NCI-H146 (cell line): ENCODE results near the gene LYPLAL1.

Experiments
- DNase-seq: peaks from one replicate; lab custom pipeline; 2025; lab: John Stamatoyannopoulos, UW

The LYPLAL1 gene

GRCh38 chr1:219173758-219174459 is at the start of gene LYPLAL1:
Gene LYPLAL1, plus strand, starts transcription at chr1:219173878. Its CDS starts 13 bp downstream, at chr1:219173891.
- no peak for DNase-seq

DNA sequence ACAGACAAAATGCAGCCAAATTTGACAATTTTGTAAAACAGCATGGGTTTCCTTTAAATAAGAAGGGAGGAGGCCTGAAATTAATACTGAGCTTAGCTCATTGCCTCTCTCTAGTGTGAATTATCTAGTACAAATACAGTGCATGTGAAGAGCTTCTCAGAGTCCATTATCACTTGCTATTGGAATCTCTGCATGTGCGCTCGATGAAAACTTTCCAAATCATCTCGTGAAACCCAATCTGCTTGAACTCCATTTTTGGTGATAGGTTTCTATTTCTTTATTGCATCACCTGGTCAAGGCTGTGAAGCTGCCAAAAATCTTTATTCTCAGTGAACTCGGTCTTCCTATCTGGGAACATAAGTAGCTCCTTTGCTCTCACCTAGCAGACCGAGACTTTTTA is 49.5 kb upstream of the LYPLAL1 start:
- no peak for DNase-seq

- no peak for DNase-seq
Measured at GRCh38 chr1:219125342-219125741, 48.3 kb upstream of the LYPLAL1 start.

- DNase-seq: no peak
Measured at GRCh38 chr1:219126377-219126776, 47.3 kb upstream of the LYPLAL1 start.

DNA sequence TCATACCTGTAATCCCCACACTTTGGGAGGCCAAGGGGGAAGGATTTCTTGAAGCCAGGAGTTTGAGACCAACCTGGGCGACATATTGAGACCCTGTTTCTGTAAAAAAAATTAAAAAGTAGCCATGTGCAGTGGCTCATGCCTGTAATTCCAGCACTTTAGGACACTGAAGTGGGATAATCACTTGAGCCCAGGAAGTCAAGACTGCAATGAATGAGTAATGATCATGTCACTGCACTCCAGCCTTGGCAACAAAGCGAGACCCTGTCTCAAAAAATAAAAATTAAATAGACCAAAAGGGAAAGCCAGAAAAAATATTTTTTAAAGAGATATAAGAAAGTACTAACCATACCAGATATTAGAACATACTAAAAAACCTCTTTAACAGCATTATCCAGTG is 44.7 kb upstream of the LYPLAL1 start:
- no peak for DNase-seq

- DNase-seq: no peak
Measured at GRCh38 chr1:219130366-219130935, 43.2 kb upstream of the LYPLAL1 start.

DNA sequence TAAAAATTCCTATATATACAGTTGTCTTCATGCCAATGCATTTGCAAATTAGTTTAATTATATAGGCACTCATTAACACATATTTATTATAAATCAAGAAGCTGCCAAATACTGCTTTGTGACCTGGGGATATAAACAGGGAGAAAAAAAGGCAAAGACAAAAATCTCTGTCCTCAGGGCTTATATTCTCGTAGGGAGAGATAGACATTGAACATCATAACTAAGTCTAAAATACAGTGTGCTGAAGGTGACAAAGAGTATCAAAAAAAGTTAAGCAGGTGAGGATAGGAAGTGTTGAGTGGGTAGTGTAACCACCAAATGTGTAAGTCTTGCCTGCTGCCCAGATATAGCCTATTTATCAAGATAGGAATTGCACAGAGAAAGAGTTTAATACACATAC is 40.7 kb upstream of the LYPLAL1 start:
- no peak for DNase-seq

DNA sequence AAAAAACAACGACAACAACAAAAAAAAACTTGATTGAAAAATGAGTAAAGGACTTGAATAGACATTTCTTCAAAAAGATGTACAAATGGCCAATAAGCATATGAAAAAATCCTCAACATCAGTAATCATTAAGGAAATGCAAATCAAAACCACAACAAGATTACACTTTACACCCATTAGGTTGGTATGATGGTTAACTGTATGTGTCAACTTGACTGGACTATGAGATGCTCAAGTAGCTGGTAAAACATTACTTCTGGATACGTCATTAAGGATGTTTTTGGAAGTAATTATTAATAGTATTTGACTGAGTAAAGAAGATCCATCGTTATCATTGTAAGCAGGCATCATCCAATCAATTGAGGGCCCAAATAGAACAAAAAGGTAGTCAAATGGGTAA is 34.9 kb upstream of the LYPLAL1 start:
- no peak for DNase-seq

DNA sequence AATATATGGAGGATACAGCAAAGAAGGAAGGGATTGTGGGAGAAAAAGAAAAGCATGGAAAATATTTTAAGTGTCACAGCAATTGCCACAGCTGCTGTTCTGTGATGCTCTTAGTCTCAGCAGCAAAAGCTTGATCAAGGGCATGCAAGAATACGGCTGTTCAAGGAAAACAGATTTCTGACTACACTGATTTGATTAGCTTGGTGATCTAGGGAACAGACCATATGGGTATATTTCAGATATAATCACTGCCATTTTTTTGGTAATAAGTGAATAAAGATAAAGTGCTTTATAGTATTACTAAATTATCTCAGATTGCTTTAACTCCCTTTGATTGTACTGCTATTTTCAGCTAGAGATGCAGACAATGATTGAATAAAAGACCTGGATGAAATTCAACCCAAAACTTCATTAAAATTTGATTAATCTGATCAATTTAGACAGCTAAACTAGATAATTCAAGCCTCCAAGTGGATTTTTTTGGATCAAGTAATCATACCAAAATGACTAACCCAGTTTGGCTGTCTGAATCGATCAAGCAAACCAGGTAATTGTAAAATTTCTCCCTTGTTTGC is 33.3 kb upstream of the LYPLAL1 start:
- no peak for DNase-seq

DNA sequence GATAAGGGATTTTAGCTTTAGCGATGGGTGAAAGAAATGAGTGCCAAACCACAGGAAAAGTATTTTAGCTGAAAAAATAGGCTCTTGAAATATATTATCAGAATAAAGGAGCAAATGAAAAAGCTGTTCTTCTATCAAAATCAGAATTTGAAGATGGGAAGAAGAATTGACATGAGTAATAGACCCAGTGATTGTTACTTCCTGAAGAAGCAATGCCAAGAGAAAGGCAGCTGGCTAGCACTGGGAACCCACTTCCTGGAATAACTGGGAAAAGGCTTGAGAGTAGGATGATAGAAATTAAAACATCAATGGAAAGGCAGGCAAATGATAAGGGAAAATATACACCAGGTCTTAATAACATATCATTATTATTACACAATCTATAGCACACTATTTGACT is 29.9 kb upstream of the LYPLAL1 start:
- DNase-seq: no peak

- no peak for DNase-seq
Measured at GRCh38 chr1:219144658-219145315, 28.9 kb upstream of the LYPLAL1 start.

GRCh38 chr1:219147571-219148019 is 26.1 kb upstream of the LYPLAL1 start:
- no peak for DNase-seq

GRCh38 chr1:219149009-219149577 is 24.6 kb upstream of the LYPLAL1 start:
- no peak for DNase-seq

- DNase-seq: no peak
Measured at GRCh38 chr1:219149953-219150352, 23.7 kb upstream of the LYPLAL1 start.

- no peak for DNase-seq
Measured at GRCh38 chr1:219150913-219151312, 22.8 kb upstream of the LYPLAL1 start.

GRCh38 chr1:219151467-219151866 is 22.2 kb upstream of the LYPLAL1 start:
- no peak for DNase-seq

- no peak for DNase-seq
Measured at GRCh38 chr1:219152751-219153150, 20.9 kb upstream of the LYPLAL1 start.

DNA sequence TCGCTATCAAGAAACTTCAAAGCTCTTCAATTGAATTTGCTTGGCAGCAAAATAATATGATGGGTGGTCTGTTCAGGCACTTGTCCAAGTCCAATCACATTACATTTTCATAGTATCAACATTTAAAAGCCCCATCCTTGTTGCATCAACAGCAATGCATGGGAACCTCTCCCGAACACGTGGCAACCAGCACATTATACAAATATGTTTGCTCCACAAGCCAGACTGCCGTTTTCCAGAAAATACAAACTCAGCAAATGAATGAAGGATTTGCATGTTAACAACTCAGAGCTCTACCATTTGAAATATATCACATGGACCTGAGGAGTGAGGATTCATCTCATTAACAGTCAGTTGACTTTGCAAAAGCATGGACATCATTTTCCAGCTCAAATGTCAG is 20.0 kb upstream of the LYPLAL1 start:
- DNase-seq: no peak

GRCh38 chr1:219155135-219155534 is 18.5 kb upstream of the LYPLAL1 start:
- DNase-seq: no peak

- no peak for DNase-seq
Measured at GRCh38 chr1:219159946-219160645, 13.6 kb upstream of the LYPLAL1 start.

- no peak for DNase-seq
Measured at GRCh38 chr1:219160967-219161366, 12.7 kb upstream of the LYPLAL1 start.

GRCh38 chr1:219161371-219161770 is 12.3 kb upstream of the LYPLAL1 start:
- DNase-seq: no peak
